ENCODE results near the gene APOL3.
A peak's percentile ranks its signal among the peaks of the same experiment; 100 is the strongest.
"Not testable (repeated sequence)": the region's sequence is repeated elsewhere in the genome, so short reads cannot be mapped to it uniquely, and the experiment has no call there.

Gene APOL3, protein sequence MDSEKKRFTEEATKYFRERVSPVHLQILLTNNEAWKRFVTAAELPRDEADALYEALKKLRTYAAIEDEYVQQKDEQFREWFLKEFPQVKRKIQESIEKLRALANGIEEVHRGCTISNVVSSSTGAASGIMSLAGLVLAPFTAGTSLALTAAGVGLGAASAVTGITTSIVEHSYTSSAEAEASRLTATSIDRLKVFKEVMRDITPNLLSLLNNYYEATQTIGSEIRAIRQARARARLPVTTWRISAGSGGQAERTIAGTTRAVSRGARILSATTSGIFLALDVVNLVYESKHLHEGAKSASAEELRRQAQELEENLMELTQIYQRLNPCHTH

GRCh38 chr22:36160499-36160942, at the start of gene APOL3:
APOL3 (minus strand) TSS chr22:36160755; CDS start chr22:36149055, 11,700 bp downstream.
- no peak for DNase-seq (ENCODE audit: low read depth)

DNA sequence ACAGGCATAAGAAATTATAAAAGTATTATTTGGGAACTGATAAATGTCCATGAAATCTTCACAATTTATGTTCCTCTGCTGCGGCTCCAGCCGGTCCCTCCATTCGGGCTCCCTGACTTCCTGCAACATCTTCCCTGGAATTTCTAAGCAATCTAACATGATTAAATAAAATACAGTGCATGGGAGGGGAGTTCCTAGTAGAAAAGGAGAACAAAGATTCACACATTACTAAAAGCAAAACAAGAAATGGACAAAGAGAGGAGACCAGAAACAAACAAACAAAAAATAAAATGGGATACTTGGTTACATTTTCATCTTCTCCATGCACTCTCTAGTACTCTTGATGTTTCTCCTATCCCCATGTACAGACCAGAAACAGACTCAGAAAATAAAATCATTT, 49.7 kb upstream of the APOL3 start:
- DNase-seq (ENCODE audit: low read depth), result no peak

DNA sequence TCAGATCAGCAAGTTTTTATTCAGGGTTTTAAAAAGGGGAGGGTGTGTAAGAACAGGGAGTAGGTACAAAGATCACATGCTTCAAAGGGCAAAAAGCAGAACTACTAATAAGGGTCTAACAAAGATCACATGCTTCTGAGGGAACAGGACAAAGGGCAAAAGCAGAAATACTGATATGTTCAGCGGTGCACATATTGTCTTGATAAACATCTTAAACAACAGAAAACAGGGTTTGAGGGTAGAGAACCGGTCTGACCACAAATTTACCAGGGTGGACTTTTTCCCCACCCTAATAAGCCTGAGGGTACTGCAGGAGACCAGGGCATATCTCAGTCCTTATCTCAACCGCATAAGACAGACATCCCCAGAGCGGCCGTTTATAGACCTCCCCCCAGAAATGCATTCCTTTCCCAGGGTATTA, 48.9 kb upstream of the APOL3 start:
- not testable (repeated sequence) for DNase-seq (ENCODE audit: low read depth)

- DNase-seq (ENCODE audit: low read depth), result no peak
Measured at GRCh38 chr22:36208914-36209313, 48.4 kb upstream of the APOL3 start.

DNA sequence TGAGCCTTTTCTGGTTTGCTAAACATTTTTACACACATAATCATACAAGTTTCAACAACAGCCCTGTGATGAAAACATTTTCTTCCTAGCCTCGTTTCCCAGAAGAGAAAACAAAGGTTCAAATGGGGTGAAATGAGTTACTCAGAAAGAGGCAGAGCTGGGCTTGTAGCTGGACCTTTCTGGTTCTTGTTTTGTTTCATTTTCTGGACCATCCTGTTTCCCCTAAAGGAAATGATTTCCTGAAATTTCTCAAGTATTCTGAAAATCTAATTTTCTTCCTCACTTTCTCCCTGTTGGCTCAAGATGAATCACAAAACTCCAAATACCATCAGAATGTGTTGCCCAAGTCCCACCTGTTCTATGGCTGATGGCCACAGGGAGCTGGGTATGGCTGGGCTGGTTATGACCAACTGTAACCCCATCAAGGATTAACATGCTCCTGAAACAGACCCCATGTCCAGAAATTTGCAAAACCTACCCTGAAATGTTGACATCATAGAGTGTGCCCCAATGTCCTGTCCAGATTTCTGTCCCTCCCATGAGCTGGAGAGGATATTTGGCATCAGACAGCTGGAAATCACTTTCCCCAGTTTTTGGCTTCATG, 47.7 kb upstream of the APOL3 start:
- DNase-seq (ENCODE audit: low read depth), result no peak

DNA sequence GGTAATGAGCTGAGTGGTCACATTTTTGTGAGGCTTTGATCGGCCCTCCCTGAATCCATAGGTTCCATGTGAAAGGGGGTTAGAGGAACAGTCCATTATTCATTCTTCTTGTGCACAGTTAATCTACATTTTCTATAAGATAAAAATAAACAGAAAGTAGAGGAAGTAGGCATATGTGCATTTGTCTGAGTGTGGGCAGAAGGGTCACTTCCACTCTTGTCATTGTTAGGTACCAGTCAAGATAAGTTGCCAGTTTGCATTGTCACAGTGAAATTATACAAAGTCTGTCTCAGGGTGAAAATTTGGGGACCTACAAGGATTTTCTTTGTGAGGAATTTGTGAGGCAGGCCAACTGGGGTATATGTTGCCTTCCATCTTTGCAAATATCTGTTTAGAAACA, 45.7 kb upstream of the APOL3 start:
- DNase-seq (ENCODE audit: low read depth), result no peak

DNA sequence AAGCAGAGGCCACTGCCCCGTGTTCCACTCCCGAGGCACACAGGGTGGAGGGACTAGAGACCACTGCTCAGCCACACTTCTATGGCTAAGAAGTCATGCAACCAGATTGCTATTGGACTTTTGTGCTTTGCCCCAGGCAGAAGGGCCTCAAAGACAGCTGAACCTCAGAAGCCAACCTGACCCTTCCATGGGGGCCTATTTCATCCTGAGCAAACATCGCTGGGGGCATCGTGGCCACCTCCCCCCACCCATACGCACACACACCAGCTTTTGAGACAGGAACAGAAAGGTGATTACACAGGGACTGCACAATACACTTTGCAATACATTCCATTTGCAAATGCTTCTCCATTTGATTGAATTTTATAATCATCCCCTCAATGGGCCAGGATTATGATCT, 45.0 kb upstream of the APOL3 start:
- DNase-seq (ENCODE audit: low read depth), result not testable (repeated sequence)

DNA sequence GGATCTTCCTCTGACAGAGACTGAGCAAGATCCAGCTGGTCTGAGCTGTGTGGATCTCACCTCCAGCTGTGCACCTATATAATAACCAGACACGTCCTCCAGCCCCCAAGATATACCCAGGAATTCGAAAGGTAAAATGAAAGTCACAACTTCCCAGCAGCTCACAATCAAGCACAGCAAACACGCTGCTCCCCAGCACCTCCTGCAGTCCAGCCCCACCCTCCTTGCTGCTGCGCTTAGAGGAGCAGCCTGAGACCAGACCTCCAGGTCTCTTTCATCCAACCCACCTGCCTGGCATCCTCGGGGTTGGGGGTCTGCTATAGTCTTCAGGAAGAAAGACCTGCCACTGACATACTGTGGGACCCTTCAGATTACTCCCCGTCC, 44.1 kb upstream of the APOL3 start:
- no peak for DNase-seq (ENCODE audit: low read depth)

DNA sequence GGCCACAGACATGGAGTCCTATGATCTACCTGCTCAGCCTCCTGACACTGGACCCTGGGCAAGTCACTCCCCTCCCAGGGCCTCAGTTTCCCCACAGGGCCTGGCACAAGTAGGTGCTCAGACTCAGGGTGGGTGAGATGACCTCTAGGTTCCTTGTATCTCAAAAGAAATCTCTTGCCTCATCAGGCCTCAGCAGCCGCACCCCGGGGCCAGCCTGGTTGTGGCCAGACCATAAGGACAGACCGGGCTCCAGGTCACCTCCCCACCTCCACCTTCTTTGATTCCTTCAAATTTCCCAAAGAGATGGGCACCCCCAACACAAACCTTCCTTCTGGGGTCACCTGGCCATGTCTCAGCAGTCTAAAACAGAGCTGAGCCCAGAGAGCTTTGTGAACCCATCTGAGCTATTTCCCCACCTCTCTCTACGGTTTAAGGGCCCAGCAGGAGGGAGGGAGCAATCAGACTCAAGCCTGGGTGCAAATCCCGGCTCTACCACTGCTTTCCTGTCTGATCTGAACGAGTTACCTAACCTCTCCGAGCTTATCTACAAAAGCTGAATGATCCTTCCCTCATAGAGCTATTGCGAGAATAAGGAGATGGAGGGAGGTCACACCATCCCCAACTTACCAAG, 43.6 kb upstream of the APOL3 start:
- no peak for DNase-seq (ENCODE audit: low read depth)

GRCh38 chr22:36203441-36203840, 42.9 kb upstream of the APOL3 start:
- not testable (repeated sequence) for DNase-seq (ENCODE audit: low read depth)

DNA sequence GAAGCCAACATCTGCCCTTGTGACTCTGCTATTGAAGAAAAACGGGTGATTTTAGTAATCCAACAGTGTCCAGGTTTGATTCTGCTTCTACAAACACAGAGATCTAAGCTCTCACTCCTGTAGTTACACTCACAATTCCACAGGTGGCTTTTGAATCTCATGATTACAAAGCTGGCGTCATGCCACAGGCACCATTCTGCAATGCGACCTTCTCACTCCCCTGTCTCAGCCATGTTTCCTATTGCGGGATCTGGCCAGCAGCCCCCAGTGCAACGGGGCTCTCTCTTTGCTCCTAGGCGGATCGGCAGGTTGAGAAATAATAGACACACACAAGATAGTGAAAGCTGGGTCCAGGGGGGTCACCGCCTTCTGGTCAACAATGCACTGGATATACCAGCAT, 42.4 kb upstream of the APOL3 start:
- not testable (repeated sequence) for DNase-seq (ENCODE audit: low read depth)

DNA sequence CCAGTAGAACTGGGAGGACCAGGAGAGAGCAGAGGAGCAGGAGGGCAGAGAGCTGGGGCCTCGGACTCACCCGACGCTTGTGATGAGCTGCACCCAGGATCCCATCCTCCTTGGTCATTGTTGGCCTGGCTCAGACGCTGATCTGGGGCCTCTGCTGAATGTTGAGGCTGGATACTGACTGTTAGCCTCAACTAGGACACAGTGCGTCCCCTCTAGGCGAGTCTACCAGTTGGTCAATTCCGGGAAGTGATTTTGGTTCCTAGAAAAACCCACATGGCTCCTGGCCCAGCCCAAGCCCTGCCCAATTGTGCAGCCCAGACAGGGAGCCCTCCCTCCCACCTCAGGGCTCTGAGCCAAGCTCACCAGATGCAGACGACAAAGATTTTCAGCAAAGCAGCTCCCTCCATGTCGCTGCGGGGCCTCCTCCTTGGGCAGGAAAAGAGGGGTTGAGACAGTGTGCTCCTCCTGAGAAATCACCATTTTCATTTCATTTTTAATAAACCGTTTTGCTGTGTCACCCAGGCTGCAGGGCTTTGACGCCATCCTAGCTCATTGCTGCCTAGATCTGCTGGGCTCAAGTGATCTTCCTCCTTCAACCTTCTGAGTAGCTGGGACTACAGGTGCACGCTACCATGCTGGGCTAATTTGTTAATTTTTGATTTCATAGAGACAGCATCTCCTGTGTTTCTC, 41.2 kb upstream of the APOL3 start, which contains the start of gene APOL4:
Gene APOL4, minus strand, starts transcription at position 180 of the 690 bp plus-strand sequence. Its CDS starts 75 bp downstream, at position 105.
- DNase-seq (ENCODE audit: low read depth), result no peak

DNA sequence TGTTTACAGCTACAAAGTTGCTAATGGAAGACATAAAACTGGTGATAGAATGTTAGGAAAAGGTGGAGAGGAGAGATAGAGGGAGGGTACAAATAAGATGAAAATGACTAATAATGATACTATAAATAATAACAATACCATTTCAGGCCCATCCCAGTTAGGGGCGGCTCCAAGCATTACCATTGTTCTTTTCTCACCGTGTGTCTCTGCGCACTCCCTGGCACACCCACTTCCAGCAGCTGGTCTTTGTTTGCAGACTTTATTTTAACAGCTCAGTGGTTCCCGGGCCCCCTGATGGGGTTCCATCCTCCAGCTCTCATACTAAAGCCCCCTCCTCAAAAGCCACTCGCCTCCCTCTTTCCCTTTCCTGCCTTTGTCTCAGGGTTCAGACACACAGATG, 40.5 kb upstream of the APOL3 start:
- not testable (repeated sequence) for DNase-seq (ENCODE audit: low read depth)

- no peak for DNase-seq (ENCODE audit: low read depth)
Measured at GRCh38 chr22:36199001-36199551, 38.5 kb upstream of the APOL3 start.

DNA sequence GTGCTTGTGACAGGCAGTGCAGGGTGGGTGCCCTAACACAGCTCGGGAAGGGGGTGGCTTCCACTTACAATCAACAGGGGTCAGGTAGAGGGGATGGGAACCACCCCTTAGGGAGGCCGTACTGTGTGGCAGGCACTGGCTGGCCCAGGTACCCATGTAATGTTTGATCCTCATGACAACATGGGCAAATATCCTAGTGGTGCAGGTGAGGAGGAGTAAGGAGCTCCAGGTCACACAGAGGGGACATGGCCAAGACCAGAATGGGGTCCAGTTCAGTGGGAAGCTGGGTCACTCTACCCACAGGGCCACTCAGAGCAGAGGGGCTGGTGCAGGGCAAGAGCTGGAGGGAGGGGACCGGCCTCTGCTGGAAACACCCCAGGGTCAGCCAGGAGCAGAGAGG, 38.0 kb upstream of the APOL3 start:
- DNase-seq (ENCODE audit: low read depth), result no peak

GRCh38 chr22:36197514-36198146, 37.1 kb upstream of the APOL3 start:
- no peak for DNase-seq (ENCODE audit: low read depth)

GRCh38 chr22:36197065-36197440, 36.5 kb upstream of the APOL3 start:
- DNase-seq (ENCODE audit: low read depth), result no peak

- DNase-seq (ENCODE audit: low read depth), result no peak
Measured at GRCh38 chr22:36196254-36197064, 35.9 kb upstream of the APOL3 start.

DNA sequence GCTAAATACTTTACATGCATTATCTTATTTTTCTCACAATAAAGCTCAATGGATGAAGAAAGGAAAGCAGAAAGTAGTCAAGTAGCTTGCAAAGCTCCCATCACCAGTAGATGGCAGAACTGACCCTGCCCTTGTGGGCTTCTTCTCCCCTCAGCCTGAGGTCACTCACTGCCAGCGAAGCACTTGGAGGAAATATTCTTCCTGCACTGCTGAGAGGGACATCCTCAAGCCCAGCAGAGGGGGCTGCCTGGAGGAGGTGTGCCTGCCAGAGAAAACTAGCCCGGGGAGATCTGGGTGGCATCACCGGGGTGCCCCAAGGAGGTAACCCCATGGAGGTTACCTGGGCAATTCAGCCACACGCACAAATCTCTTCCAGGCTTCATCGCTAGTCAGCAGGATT, 34.4 kb upstream of the APOL3 start:
- peak; percentile 9 for DNase-seq (ENCODE audit: low read depth)

- DNase-seq (ENCODE audit: low read depth), result no peak
Measured at GRCh38 chr22:36194385-36194784, 33.8 kb upstream of the APOL3 start.

GRCh38 chr22:36193577-36193976, 33.0 kb upstream of the APOL3 start:
- DNase-seq (ENCODE audit: low read depth), result no peak

All from activated T-cell treated with anti-CD3 and anti-CD28 coated beads for 1 hour (primary cell).